Keratinocyte (primary cell): ENCODE data around the gene TCIRG1.
A peak's percentile ranks its signal among the peaks of the same experiment; 100 is the strongest.

Experiments used
- CTCF ChIP-seq, 3 experiments: IDR thresholded peaks in 1 of 3; conservative IDR thresholded peaks in 1 of 3; optimal IDR thresholded peaks in 1 of 3; 2 replicates in 2 of 3; 3 replicates in 1 of 3; pipeline versions ENCODE3 to v1.5.1; 2011; ENCODE audit warnings: low read length in 3 of 3, mild to moderate bottlenecking in 3 of 3, moderate library complexity in 2 of 3, control low read depth in 1 of 3, inconsistent platforms in 1 of 3; ENCODE audit not compliant: insufficient read depth in 2 of 3; ENCODE audit errors: extremely low read depth in 1 of 3
- EZH2 ChIP-seq: IDR thresholded peaks from one replicate; pipeline ENCODE4 v1.6.1; 2012; ENCODE audit warnings: inconsistent platforms, mild to moderate bottlenecking, low read length, moderate library complexity

GRCh38 chr11:68020575-68020974, 18.2 kb upstream of the TCIRG1 start:
- peak; percentile 23 to 56 (median 41) for TF ChIP-seq CTCF (optimal IDR thresholded peaks at IDR 0.05 in 1 of 3, IDR thresholded peaks at IDR 0.05 in 1 of 3, conservative IDR thresholded peaks at IDR 0.05 in 1 of 3; ENCODE audit: extremely low read depth in 1 of 3, insufficient read depth in 2 of 3, low read length in 3 of 3)
- no peak for TF ChIP-seq EZH2
